ENCODE measurements around the gene RNF227. TPM values are rescaled to one million over a fixed set of nuclear protein-coding genes. Genes with fewer than 3 reads are reported as not detected.

The RNF227 gene
- total and polyA plus RNA-seq, 2 of the 13 experiments (the other 11 are each of a cell fraction or from before 2014, with no cell fraction given): 0.20 to 0.79 TPM

GRCh38 chr17:7887038-7887481 lies 29.0 kb downstream of the RNF227 start:
- CTCF ChIA-PET (ENCODE audit: low intra/inter-chr PET ratio, low total read pairs): interaction anchor here (1.9 kb wide), 1 partner anchor 25 kb away, joined by 5 read pairs; no protein-coding TSS in a partner anchor
- no TSS peak for BruUV-seq (replicated peaks)
- Histone ChIP-seq H3K27ac (ENCODE audit: extremely low read length, insufficient read depth, low read length) (peak overlapping the region; percentile 48), H4K20me1 (ENCODE audit: insufficient read depth, low read length) (no peaks in the 10 kb centered on the region), H3K27me3 (ENCODE audit: control insufficient read depth in 1 of 2, insufficient read depth in 2 of 2, low read length in 2 of 2) (peaks cover 1 to 17% of the 10 kb centered on the region in 2 experiments; a peak in 2 of 5 replicates), H2AFZ (ENCODE audit: low read length) (peak overlapping the region; percentile 54), H3K4me2 (ENCODE audit: low read depth, low read length) (peak overlapping the region; percentile 92), H3K79me2 (ENCODE audit: insufficient read depth, low read length) (no peaks in the 10 kb centered on the region), H3K4me3 (replicated peaks in 1 of 3; ENCODE audit: insufficient read depth in 1 of 3, low read depth in 2 of 3, low read length in 3 of 3) (peak overlapping the region; percentile 45 to 76 (median 68)), H3K9me3 (ENCODE audit: low read length) (no peaks in the 10 kb centered on the region), H3K36me3 (replicated peaks in 1 of 2; ENCODE audit: control insufficient read depth in 1 of 2, insufficient read depth in 2 of 2, low read length in 2 of 2) (no peaks in the 10 kb centered on the region), H3K4me1 (ENCODE audit: insufficient read depth, low read length) (peaks cover 48% of the 10 kb centered on the region), H3K9ac (ENCODE audit: insufficient read depth, low read depth, low read length) (peak overlapping the region; percentile 55; the same call in 1 of the 2 replicates)
- WGBS (ENCODE audit: low lambda C conversion rate): 4% methylated on average over 8 of the region's 8 CpGs
- POLR2A ChIA-PET: no interaction called here
- intact Hi-C loops (cut with micrococcal nuclease; ENCODE audit: unreplicated experiment) (no loop called here), in situ Hi-C loops (cut with HindIII; ENCODE audit: extremely low pct_ligation_motif_present, low pct_unique_long_range_greater_than_20kb) (no loop called here)
- FAIRE-seq: no peak
- DNase-seq (ENCODE audit: low spot score): no peak
- TF ChIP-seq ZMYM2 (CRISPR knock-in tag; IDR thresholded peaks at IDR 0.05) (no peak), PRPF4 (IDR thresholded peaks at IDR 0.05; ENCODE audit: low read depth, low read length, poor library complexity, severe bottlenecking) (peak; percentile 28)
- ATAC-seq: no peak

- H3K27ac ChIP-seq (ENCODE audit: extremely low read length, insufficient read depth, low read length): peak overlapping the region; percentile 48
- H3K4me3 ChIP-seq (replicated peaks in 1 of 3; ENCODE audit: insufficient read depth in 1 of 3, low read depth in 2 of 3, low read length in 3 of 3): peak overlapping the region; percentile 45 to 76 (median 68)
- no peaks in the 10 kb centered on the region for H4K20me1 ChIP-seq (ENCODE audit: insufficient read depth, low read length)
- H3K36me3 ChIP-seq (replicated peaks in 1 of 2; ENCODE audit: control insufficient read depth in 1 of 2, insufficient read depth in 2 of 2, low read length in 2 of 2): no peaks in the 10 kb centered on the region
- FAIRE-seq: no peak
- peaks cover 48% of the 10 kb centered on the region for H3K4me1 ChIP-seq (ENCODE audit: insufficient read depth, low read length)
- H3K9me3 ChIP-seq (ENCODE audit: low read length): no peaks in the 10 kb centered on the region
- H3K4me2 ChIP-seq (ENCODE audit: low read depth, low read length): peak overlapping the region; percentile 92
- H3K79me2 ChIP-seq (ENCODE audit: insufficient read depth, low read length): no peaks in the 10 kb centered on the region
- H3K9ac ChIP-seq (ENCODE audit: insufficient read depth, low read depth, low read length): peak overlapping the region; percentile 55; the same call in 1 of the 2 replicates
- DNase-seq (ENCODE audit: low spot score): no peak
- peak; percentile 22 for ATAC-seq
- in situ Hi-C loops (cut with HindIII; ENCODE audit: extremely low pct_ligation_motif_present, low pct_unique_long_range_greater_than_20kb) (no loop called here), intact Hi-C loops (cut with micrococcal nuclease; ENCODE audit: unreplicated experiment) (loop anchor here (1.0 kb wide), 1 partner anchor 23 kb away; no protein-coding TSS in a partner anchor)
- BruUV-seq (replicated peaks): no TSS peak
- CTCF ChIA-PET (ENCODE audit: low intra/inter-chr PET ratio, low total read pairs): no interaction called here
- POLR2A ChIA-PET: interaction anchor here (0.7 to 1.7 kb wide), 4 partner anchors 18 to 53 kb away, joined by 3 to 6 read pairs (median 4); partner anchors contain the start of genes KDM6B and NAA38
- 2% methylated on average over 22 of the region's 30 CpGs for WGBS (ENCODE audit: low lambda C conversion rate)
- peak overlapping the region; percentile 54 for H2AFZ ChIP-seq (ENCODE audit: low read length)
- peaks cover 1 to 19% of the 10 kb centered on the region in 2 experiments; a peak in 2 of 5 replicates for H3K27me3 ChIP-seq (ENCODE audit: control insufficient read depth in 1 of 2, insufficient read depth in 2 of 2, low read length in 2 of 2)
- TF ChIP-seq KLF9 (CRISPR knock-in tag; IDR thresholded peaks at IDR 0.05; ENCODE audit: low read depth) (no peak), SUZ12 (IDR thresholded peaks at IDR 0.05; ENCODE audit: low read depth, low read length) (no peak), STAT6 (CRISPR knock-in tag; IDR thresholded peaks at IDR 0.05; ENCODE audit: borderline replicate concordance) (no peak), ZNF569 (CRISPR knock-in tag; IDR thresholded peaks at IDR 0.05; ENCODE audit: borderline replicate concordance) (no peak)
Observed at GRCh38 chr17:7886227-7887037, 29.7 kb downstream of the RNF227 start.
